NCI-H774 (cell line): ENCODE measurements around the gene ARMH3.

Experiments used
- DNase-seq: peaks from one replicate; lab custom pipeline; 2025; lab: John Stamatoyannopoulos, UW

ARMH3 gene

GRCh38 chr10:101938305-101939007 lies 117.5 kb downstream of the ARMH3 start:
- DNase-seq, result no peak

GRCh38 chr10:101935431-101935830 lies 120.5 kb downstream of the ARMH3 start:
- no peak for DNase-seq

GRCh38 chr10:101934686-101935305 lies 121.2 kb downstream of the ARMH3 start:
- no peak for DNase-seq

- DNase-seq, result no peak
Measured at GRCh38 chr10:101933976-101934375, 122.0 kb downstream of the ARMH3 start.

GRCh38 chr10:101932183-101932582 lies 123.8 kb downstream of the ARMH3 start:
- no peak for DNase-seq

GRCh38 chr10:101925027-101925426 lies 130.9 kb downstream of the ARMH3 start:
- no peak for DNase-seq

- DNase-seq, result no peak
Measured at GRCh38 chr10:101923256-101923655, 132.7 kb downstream of the ARMH3 start.

- no peak for DNase-seq
Measured at GRCh38 chr10:101922846-101923245, 133.1 kb downstream of the ARMH3 start.

GRCh38 chr10:101920546-101920945 lies 135.4 kb downstream of the ARMH3 start:
- no peak for DNase-seq

- no peak for DNase-seq
Measured at GRCh38 chr10:101919026-101919770, 136.8 kb downstream of the ARMH3 start.

- no peak for DNase-seq
Measured at GRCh38 chr10:101912561-101913179, 143.3 kb downstream of the ARMH3 start.

- no peak for DNase-seq
Measured at GRCh38 chr10:101906586-101907183, 149.3 kb downstream of the ARMH3 start.

GRCh38 chr10:101905251-101905650 lies 150.7 kb downstream of the ARMH3 start:
- DNase-seq, result no peak

- DNase-seq, result no peak
Measured at GRCh38 chr10:101903827-101904550, 152.0 kb downstream of the ARMH3 start.

- DNase-seq, result no peak
Measured at GRCh38 chr10:101902820-101903145, 153.2 kb downstream of the ARMH3 start.

GRCh38 chr10:101902032-101902819 lies 153.7 kb downstream of the ARMH3 start:
- no peak for DNase-seq

- no peak for DNase-seq
Measured at GRCh38 chr10:101901340-101901739, 154.6 kb downstream of the ARMH3 start.

- DNase-seq, result no peak
Measured at GRCh38 chr10:101897633-101898032, 158.3 kb downstream of the ARMH3 start.

GRCh38 chr10:101896225-101896877 lies 159.6 kb downstream of the ARMH3 start:
- DNase-seq, result no peak

- DNase-seq, result no peak
Measured at GRCh38 chr10:101895781-101896180, 160.2 kb downstream of the ARMH3 start.
